Activated naive CD8-positive, alpha-beta T cell treated with anti-CD3 and anti-CD28 coated beads for 36 hours (primary cell): ENCODE measurements around the gene ERG28. TPM values are rescaled to one million over a fixed set of nuclear protein-coding genes. Genes with fewer than 3 reads are reported as not detected.

ENCODE experiments used
- total RNA-seq, 2 experiments: library from RNA; stranded (reverse); gene quantifications; one replicate each; pipeline ENCODE4 v1.2.3, GENCODE V29; 2021

The ERG28 gene
- total RNA-seq, 2 experiments from 2014 or later = 13.9 to 15.0 TPM

Other genes starting within 250 kb of the ERG28 start
- gene JDP2, start 232.9 kb downstream of the ERG28 start, total RNA-seq = 1 to 10 TPM; 2.1 TPM
- gene BATF, start 138.4 kb downstream of the ERG28 start, total RNA-seq = 10 to 100 TPM; 46.2 to 47.9 TPM
- gene FLVCR2, start 82.3 kb downstream of the ERG28 start, total RNA-seq = under 1 TPM; 0.64 to 0.78 TPM
- gene TTLL5, start 370 bp upstream of the ERG28 start, total RNA-seq = 10 to 100 TPM; 26.9 to 30.5 TPM